H1 (cell line): Measurements from ENCODE around the gene UBE2K. TPM values are rescaled to one million over a fixed set of nuclear protein-coding genes. Genes with fewer than 3 reads are reported as not detected.

ENCODE experiments used
- CTCF ChIA-PET: fragments of 300-600 bp; sonication (Branson Sonifier 250); formaldehyde crosslinking; loops from one replicate; lab custom pipeline; 2021; ENCODE audit not compliant: partially characterized antibody; lab: Charles Lee
- POLR2A ChIA-PET: fragments of 300-600 bp; sonication (Branson Sonifier 250); formaldehyde crosslinking; loops from one replicate; lab custom pipeline; 2021; ENCODE audit warnings: inconsistent platforms; ENCODE audit not compliant: partially characterized antibody; lab: Charles Lee
- DNase-seq, 2 experiments: peaks; one replicate each; pipeline versions ENCODE4 v3.0.0 to v3.0.0-alpha.2; 2010 to 2022; ENCODE audit warnings: low spot score in 2 of 2, low read depth in 1 of 2, mixed read lengths in 1 of 2
- FAIRE-seq: peaks from 2 replicates; lab custom pipeline; 2011; peaks lifted over from hg19 to GRCh38; lab: Jason Lieb, UNC
- H2AFZ ChIP-seq: 2 replicates; pipeline ENCODE4 v1.8.1; 2012; ENCODE audit warnings: low read length, inconsistent platforms
- H2AK5ac ChIP-seq: 2 replicates; pipeline ENCODE4 v1.6.1; 2013; ENCODE audit warnings: low read depth, low read length
- H2BK120ac ChIP-seq: replicated peaks from 2 replicates; pipeline ENCODE3; 2013; ENCODE audit warnings: low read depth, low read length, inconsistent platforms
- H2BK12ac ChIP-seq: 2 replicates; pipeline ENCODE4 v1.6.1; 2013; ENCODE audit warnings: low read depth, low read length
- H2BK15ac ChIP-seq: 2 replicates; pipeline ENCODE4 v1.6.1; 2013; ENCODE audit warnings: low read length
- H2BK20ac ChIP-seq: 2 replicates; pipeline ENCODE4 v1.6.1; 2013; ENCODE audit warnings: low read length
- H2BK5ac ChIP-seq: 2 replicates; pipeline ENCODE4 v1.6.1; 2013; ENCODE audit warnings: low read depth, low read length
- H3K14ac ChIP-seq: 2 replicates; pipeline ENCODE4 v1.6.1; 2013; ENCODE audit warnings: inconsistent platforms; ENCODE audit not compliant: insufficient read length
- H3K18ac ChIP-seq: 2 replicates; pipeline ENCODE4 v1.6.1; 2013; ENCODE audit warnings: low read length; ENCODE audit errors: extremely low read depth
- H3K23ac ChIP-seq: 2 replicates; pipeline ENCODE4 v1.6.1; 2013; ENCODE audit warnings: inconsistent platforms; ENCODE audit not compliant: insufficient read length
- H3K23me2 ChIP-seq: 2 replicates; pipeline ENCODE4 v1.6.1; 2013; ENCODE audit warnings: low read depth, low read length
- H3K27ac ChIP-seq: 2 replicates; pipeline ENCODE4 v1.6.1; 2011; ENCODE audit warnings: low read depth, low read length, inconsistent platforms
- H3K27me3 ChIP-seq, 4 experiments: replicated peaks in 1 of 4; 1 replicate in 1 of 4; 2 replicates in 3 of 4; pipeline versions ENCODE4 v1.6.1 to v1.8.1; 2011 to 2013; ENCODE audit warnings: low read length in 3 of 4, mild to moderate bottlenecking in 3 of 4, inconsistent platforms in 2 of 4, mixed read lengths in 2 of 4, moderate library complexity in 1 of 4; ENCODE audit not compliant: control insufficient read depth in 3 of 4, insufficient read depth in 3 of 4; ENCODE audit errors: extremely low read depth in 1 of 4
- H3K36me3 ChIP-seq, 4 experiments: 2 replicates each; pipeline versions ENCODE4 v1.6.1 to v1.8.1; 2011 to 2013; ENCODE audit warnings: mild to moderate bottlenecking in 4 of 4, low read length in 3 of 4, moderate library complexity in 2 of 4, control low read depth in 1 of 4, inconsistent platforms in 1 of 4; ENCODE audit not compliant: insufficient read depth in 4 of 4, control insufficient read depth in 2 of 4
- H3K4ac ChIP-seq: replicated peaks from 2 replicates; pipeline ENCODE3; 2013; ENCODE audit warnings: low read length, low read depth, mixed read lengths, inconsistent platforms; ENCODE audit not compliant: insufficient read length
- H3K4me1 ChIP-seq, 4 experiments: replicated peaks in 1 of 4; 1 replicate in 1 of 4; 2 replicates in 3 of 4; pipeline versions ENCODE4 v1.6.1 to v1.8.1; 2011 to 2013; ENCODE audit warnings: low read length in 3 of 4, inconsistent platforms in 2 of 4, mixed read lengths in 1 of 4; ENCODE audit not compliant: insufficient read depth in 4 of 4, control insufficient read depth in 3 of 4
- H3K4me2 ChIP-seq, 2 experiments: 2 replicates each; pipeline versions ENCODE4 v1.6.1 to v1.8.1; 2011 to 2013; ENCODE audit warnings: low read depth in 2 of 2, low read length in 2 of 2, control low read depth in 1 of 2, inconsistent platforms in 1 of 2, mild to moderate bottlenecking in 1 of 2; ENCODE audit not compliant: insufficient read depth in 1 of 2
- H3K4me3 ChIP-seq, 4 experiments: fragments of 200-600, 300-600 bp in 1 of 4; sonication (generic), shearing (Covaris generic), sonication (Bioruptor Twin) in 1 of 4; 2 replicates each; pipeline versions ENCODE4 v1.5.1 to v1.8.1; 2011 to 2016; ENCODE audit warnings: low read length in 4 of 4, low read depth in 3 of 4, control low read depth in 2 of 4, inconsistent platforms in 2 of 4, mild to moderate bottlenecking in 2 of 4, mixed read lengths in 1 of 4, moderate library complexity in 1 of 4; ENCODE audit not compliant: insufficient read depth in 2 of 4; ENCODE audit errors: extremely low read depth in 1 of 4
- H3K56ac ChIP-seq: replicated peaks from 2 replicates; pipeline ENCODE3; 2013; ENCODE audit warnings: low read depth, mild to moderate bottlenecking, mixed read lengths, low read length, inconsistent platforms; ENCODE audit not compliant: insufficient read length
- H3K79me1 ChIP-seq: 2 replicates; pipeline ENCODE4 v1.6.1; 2013; ENCODE audit warnings: low read depth, low read length, control low read depth
- H3K79me2 ChIP-seq, 2 experiments: 2 replicates each; pipeline versions ENCODE4 v1.6.1 to v1.8.1; 2012 to 2013; ENCODE audit warnings: low read length in 2 of 2, mild to moderate bottlenecking in 2 of 2, inconsistent platforms in 1 of 2; ENCODE audit not compliant: insufficient read depth in 2 of 2, control insufficient read depth in 1 of 2
- H3K9ac ChIP-seq, 4 experiments: replicated peaks in 1 of 4; 1 replicate in 1 of 4; 2 replicates in 3 of 4; pipeline versions ENCODE4 v1.6.1 to v1.8.1; 2011 to 2013; ENCODE audit warnings: low read depth in 3 of 4, low read length in 3 of 4, control low read depth in 2 of 4, mild to moderate bottlenecking in 2 of 4, moderate library complexity in 2 of 4, inconsistent platforms in 1 of 4; ENCODE audit errors: extremely low read depth in 1 of 4
- H3K9me3 ChIP-seq, 2 experiments: 2 replicates each; pipeline versions ENCODE4 v1.6.1 to v1.8.1; 2012 to 2013; ENCODE audit warnings: mild to moderate bottlenecking in 2 of 2, moderate library complexity in 2 of 2, control low read depth in 1 of 2, inconsistent platforms in 1 of 2, low read depth in 1 of 2, low read length in 1 of 2, mixed read lengths in 1 of 2; ENCODE audit not compliant: insufficient read depth in 2 of 2
- H4K20me1 ChIP-seq, 2 experiments: replicated peaks in 1 of 2; 2 replicates each; pipeline versions ENCODE3 to v1.8.1; 2011 to 2013; ENCODE audit warnings: inconsistent platforms in 2 of 2, low read length in 2 of 2, mild to moderate bottlenecking in 1 of 2; ENCODE audit not compliant: insufficient read depth in 2 of 2, control insufficient read depth in 1 of 2
- H4K5ac ChIP-seq: 2 replicates; pipeline ENCODE4 v1.6.1; 2013; ENCODE audit warnings: low read length, low read depth, mixed read lengths, inconsistent platforms; ENCODE audit not compliant: insufficient read length
- H4K8ac ChIP-seq: 2 replicates; pipeline ENCODE4 v1.8.0; 2013; ENCODE audit warnings: mild to moderate bottlenecking, moderate library complexity, low read length, inconsistent platforms; ENCODE audit not compliant: insufficient read depth; ENCODE audit errors: extremely low read depth
- H4K91ac ChIP-seq: replicated peaks from 2 replicates; pipeline ENCODE3; 2013; ENCODE audit warnings: low read length, mixed read lengths, inconsistent platforms; ENCODE audit not compliant: insufficient read length
- CBX5 ChIP-seq: fragments of 300-800, 300-1000 bp; sonication (generic); IDR thresholded peaks from 2 replicates; pipeline ENCODE4 v1.7.1; 2016; ENCODE audit warnings: antibody characterized with exemption, low read length, low read depth
- CEBPB ChIP-seq: IDR thresholded peaks from 2 replicates; pipeline ENCODE4 v1.6.1; 2012; ENCODE audit warnings: low read depth, low read length
- JUND ChIP-seq: IDR thresholded peaks from 2 replicates; pipeline ENCODE4 v1.6.1; 2011; ENCODE audit warnings: mild to moderate bottlenecking, improper control_type of control experiment, low read length
- SP1 ChIP-seq: IDR thresholded peaks from 2 replicates; pipeline ENCODE4 v1.6.1; 2011; ENCODE audit warnings: low read depth, low read length
- SP2 ChIP-seq: IDR thresholded peaks from 2 replicates; pipeline ENCODE4 v1.6.1; 2012; ENCODE audit warnings: mild to moderate bottlenecking, low read length, inconsistent platforms
- TBP ChIP-seq: IDR thresholded peaks from 2 replicates; pipeline ENCODE4 v1.6.1; 2011; ENCODE audit warnings: low read depth, low read length, improper control_type of control experiment
- WGBS, 2 experiments: shearing (Covaris generic) in 1 of 2; methylation state at CpG; one replicate each; pipeline versions ENCODE4 v1.1.6 to v1.1.7; 2013 to 2015; ENCODE audit warnings: low lambda C conversion rate in 2 of 2, mixed read lengths in 2 of 2, inconsistent platforms in 1 of 2, low coverage in 1 of 2, missing lambda C conversion rate in 1 of 2; ENCODE audit not compliant: insufficient replicate concordance in 2 of 2, insufficient coverage in 1 of 2, insufficient read length in 1 of 2; ENCODE audit errors: extremely low coverage in 1 of 2, missing lambda C conversion rate in 1 of 2; 5-methylcytosine and 5-hydroxymethylcytosine counted together
- polyA plus RNA-seq, 7 experiments: library from polyadenylated mRNA; depleted of rRNA in 3 of 7; stranded (reverse) in 5 of 7; unstranded in 2 of 7; fragments of >200 nt in 5 of 7; fragments of 200-250 nt in 2 of 7; gene quantifications; 1 replicate in 5 of 7; 2 replicates in 1 of 7; 4 replicates in 1 of 7; pipeline versions ENCODE4 v1.2.1 to v1.2.3, GENCODE V29; 2011 to 2013; ENCODE audit warnings: missing spikeins in 2 of 7, mixed read lengths in 2 of 7
- total RNA-seq: library from RNA; stranded (reverse); fragmentation: NEBNext Ultra II Directional; extraction: Animal tissue kit (Norgen Biotek cat#: 25700); gene quantifications from 2 replicates; pipeline ENCODE4 v1.2.1, GENCODE V29; 2021

The UBE2K gene
- total and polyA plus RNA-seq, 2 of the 8 experiments (the other 6 are each of a cell fraction or from before 2014, with no cell fraction given) = 53.6 to 174 TPM

- H3K79me2 ChIP-seq = no peaks in the 10 kb centered on the region
- no peaks in the 10 kb centered on the region for H3K23me2 ChIP-seq
- H3K4me1 ChIP-seq = no peaks in the 10 kb centered on the region
- no peak for FAIRE-seq
- H4K20me1 ChIP-seq = no peaks in the 10 kb centered on the region
- no peak overlapping the region for H4K5ac ChIP-seq
- ChIA-PET POLR2A (no interaction called here), CTCF (no interaction called here)
- no peaks in the 10 kb centered on the region for H3K36me3 ChIP-seq
- H3K4me2 ChIP-seq = no peak overlapping the region
- DNase-seq = no peak
- H2BK15ac ChIP-seq = no peak overlapping the region
- H3K18ac ChIP-seq = no peak overlapping the region
- H3K56ac ChIP-seq = no peak overlapping the region
- no peak overlapping the region for H2BK20ac ChIP-seq
- TF ChIP-seq CEBPB (no peak), CBX5 (no peak), TBP (no peak), SP2 (no peak), JUND (no peak), SP1 (no peak)
- H4K91ac ChIP-seq = no peak overlapping the region
- H3K4me3 ChIP-seq = no peak overlapping the region
- no peaks in the 10 kb centered on the region for H3K27me3 ChIP-seq
- H2AK5ac ChIP-seq = no peak overlapping the region
- H2AFZ ChIP-seq = no peak overlapping the region
- no peak overlapping the region for H3K14ac ChIP-seq
- no peak overlapping the region for H3K27ac ChIP-seq
- H3K9ac ChIP-seq = no peak overlapping the region
- H4K8ac ChIP-seq = no peak overlapping the region
- H2BK5ac ChIP-seq = no peak overlapping the region
- 76% methylated on average over 7 of the region's 7 CpGs; no CpG with 5 or more reads in 1 of the 2 experiments for WGBS, 2 experiments
- H3K9me3 ChIP-seq = no peaks in the 10 kb centered on the region
- no peak overlapping the region for H3K4ac ChIP-seq
- no peak overlapping the region for H2BK12ac ChIP-seq
- H3K23ac ChIP-seq = no peak overlapping the region
- H3K79me1 ChIP-seq = no peaks in the 10 kb centered on the region
- no peak overlapping the region for H2BK120ac ChIP-seq
Measured at GRCh38 chr4:39689970-39690369, 8.0 kb upstream of the UBE2K start.
